ENCODE data around the gene ANKRD23. TPM values are rescaled to one million over a fixed set of nuclear protein-coding genes. Genes with fewer than 3 reads are reported as not detected.

ANKRD23 gene
- total and polyA plus RNA-seq, 12 donors: 0.96 to 40.0 (median 14.5) TPM

DNA sequence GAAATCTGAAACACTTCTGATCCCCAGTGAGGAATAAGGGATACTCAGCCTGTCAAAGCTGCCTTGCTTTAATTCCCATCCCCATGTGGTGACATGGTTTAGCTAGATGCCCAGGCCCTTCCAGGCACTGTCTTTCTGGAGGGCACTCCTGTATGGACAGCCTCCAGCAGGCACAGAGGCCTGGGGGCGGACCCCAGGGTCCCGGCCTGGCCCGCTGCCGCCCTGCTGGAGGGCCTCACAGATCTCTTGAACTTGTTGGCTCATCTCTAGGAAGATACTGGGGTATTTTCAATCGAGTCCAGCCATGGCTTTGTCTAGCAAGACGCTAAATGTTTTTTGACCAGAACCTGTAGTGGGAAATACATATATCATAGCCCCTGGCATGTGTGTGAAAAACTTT lies 48.7 kb downstream of the ANKRD23 start:
- Histone ChIP-seq H3K36me3 (peaks cover 0 to 34% (median 24%) of the 10 kb centered on the region in 9 donors), H3K27me3 (no peaks in the 10 kb centered on the region), H3K4me1 (peaks cover 0 to 20% (median 10%) of the 10 kb centered on the region in 9 donors), H3K9me3 (no peaks in the 10 kb centered on the region), H3K4me3 (no peak overlapping the region), H3K27ac (no peak overlapping the region)
- no peak for DNase-seq
- TF ChIP-seq, protein P1, sequence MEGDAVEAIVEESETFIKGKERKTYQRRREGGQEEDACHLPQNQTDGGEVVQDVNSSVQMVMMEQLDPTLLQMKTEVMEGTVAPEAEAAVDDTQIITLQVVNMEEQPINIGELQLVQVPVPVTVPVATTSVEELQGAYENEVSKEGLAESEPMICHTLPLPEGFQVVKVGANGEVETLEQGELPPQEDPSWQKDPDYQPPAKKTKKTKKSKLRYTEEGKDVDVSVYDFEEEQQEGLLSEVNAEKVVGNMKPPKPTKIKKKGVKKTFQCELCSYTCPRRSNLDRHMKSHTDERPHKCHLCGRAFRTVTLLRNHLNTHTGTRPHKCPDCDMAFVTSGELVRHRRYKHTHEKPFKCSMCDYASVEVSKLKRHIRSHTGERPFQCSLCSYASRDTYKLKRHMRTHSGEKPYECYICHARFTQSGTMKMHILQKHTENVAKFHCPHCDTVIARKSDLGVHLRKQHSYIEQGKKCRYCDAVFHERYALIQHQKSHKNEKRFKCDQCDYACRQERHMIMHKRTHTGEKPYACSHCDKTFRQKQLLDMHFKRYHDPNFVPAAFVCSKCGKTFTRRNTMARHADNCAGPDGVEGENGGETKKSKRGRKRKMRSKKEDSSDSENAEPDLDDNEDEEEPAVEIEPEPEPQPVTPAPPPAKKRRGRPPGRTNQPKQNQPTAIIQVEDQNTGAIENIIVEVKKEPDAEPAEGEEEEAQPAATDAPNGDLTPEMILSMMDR (IDR thresholded peaks at IDR 0.05): no peak
- ATAC-seq: no peak
- intact Hi-C loops (cut with DNase I): no loop called here
- 93 to 98% methylated on average over 6 of the region's 6 CpGs for WGBS, 2 donors

DNA sequence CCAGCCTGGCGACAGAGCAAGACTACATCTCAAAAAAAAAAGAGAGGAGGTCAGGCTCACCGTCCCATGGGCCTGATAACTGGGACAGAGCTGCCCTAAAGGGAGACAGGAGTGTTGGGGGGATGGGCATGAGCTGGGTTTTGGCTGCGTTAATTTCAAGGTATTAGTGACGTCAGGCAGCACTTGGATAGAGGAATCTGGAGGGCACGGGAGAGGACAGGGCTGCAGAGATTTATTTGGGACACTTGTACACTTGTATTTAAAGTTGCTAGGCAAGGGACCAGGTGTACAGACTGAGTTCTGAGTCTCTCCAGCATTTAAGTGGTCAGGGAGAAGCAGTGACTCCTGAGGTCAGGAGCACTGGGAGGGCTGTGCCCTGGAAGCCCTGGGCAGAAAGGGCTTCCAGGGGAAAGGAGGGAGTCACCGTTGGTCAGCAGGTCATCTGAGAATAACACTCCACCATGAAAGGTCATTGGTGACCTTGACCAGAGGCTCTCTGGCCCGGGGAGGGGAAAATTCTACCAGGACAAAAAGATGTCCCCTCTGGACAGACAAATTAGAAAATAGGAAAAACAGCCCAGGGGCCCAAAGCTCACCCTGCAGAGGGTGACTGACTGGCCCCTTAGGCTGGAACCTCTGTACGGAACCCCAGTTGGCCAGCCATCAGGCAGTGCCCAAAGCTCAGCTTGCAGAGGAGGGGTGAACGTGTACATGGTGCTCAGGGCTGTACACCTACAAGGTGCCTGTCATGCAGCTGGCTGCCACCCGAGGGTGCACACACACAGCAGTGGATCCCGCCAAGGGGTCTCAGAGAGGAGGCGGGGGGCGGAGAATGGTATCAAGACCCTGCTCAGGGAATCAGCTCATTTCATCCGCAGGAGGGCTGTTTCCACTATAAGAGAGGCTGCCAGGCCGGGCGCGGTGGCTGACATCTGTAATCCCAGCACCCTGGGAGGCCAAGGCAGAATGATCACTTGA lies 50.8 kb downstream of the ANKRD23 start:
- H3K27ac ChIP-seq: peak overlapping the region in 9 of 10 donors; percentile 23 to 86 (median 63)
- TF ChIP-seq, protein P1 (IDR thresholded peaks at IDR 0.05): no peak
- 73 to 77% methylated on average over 17 of the region's 17 CpGs for WGBS, 2 donors

DNA sequence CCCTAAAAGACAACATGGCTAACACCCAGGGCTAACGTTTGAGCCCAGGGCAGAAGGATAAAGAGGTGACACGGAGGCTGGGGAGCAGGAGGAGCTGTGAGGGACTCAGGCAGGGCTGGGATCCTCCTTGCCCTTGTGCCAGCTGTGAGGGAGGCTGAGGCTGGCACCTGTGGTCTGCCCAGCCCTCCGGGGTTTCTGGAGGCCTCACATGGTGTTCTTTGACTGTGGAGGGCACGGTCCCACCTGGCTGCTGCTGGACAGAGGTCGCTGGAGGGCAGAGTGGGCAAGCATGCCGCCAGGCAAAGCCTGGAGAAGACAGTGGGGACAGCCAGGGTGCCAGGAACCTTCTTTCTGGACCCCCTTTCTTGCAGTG lies 54.6 kb downstream of the ANKRD23 start:
- Histone ChIP-seq H3K4me1 (peaks cover 0 to 47% (median 26%) of the 10 kb centered on the region in 9 donors), H3K36me3 (no peaks in the 10 kb centered on the region), H3K27ac (peak overlapping the region; percentile 56 to 94 (median 86)), H3K4me3 (peak overlapping the region in 9 of 10 donors; percentile 16 to 51 (median 45)), H3K27me3 (no peaks in the 10 kb centered on the region), H3K9me3 (no peaks in the 10 kb centered on the region)
- DNase-seq (no peak), ATAC-seq (peak in 7 of 8 donors; percentile 5 to 31 (median 24))
- intact Hi-C loops (cut with DNase I): no loop called here
- 64 to 67% methylated on average over 6 of the region's 6 CpGs for WGBS, 2 donors
- TF ChIP-seq, protein P1 (IDR thresholded peaks at IDR 0.05): no peak

More for the DNA sequence above, 50.8 kb downstream of the ANKRD23 start:
- Histone ChIP-seq H3K27me3 (no peaks in the 10 kb centered on the region), H3K4me1 (peaks cover 0 to 31% (median 18%) of the 10 kb centered on the region in 9 donors), H3K4me3 (no peak overlapping the region), H3K36me3 (peaks cover 0 to 14% (median 11%) of the 10 kb centered on the region in 9 donors), H3K9me3 (no peaks in the 10 kb centered on the region)
- ATAC-seq (peak in 6 of 8 donors; percentile 48 to 75 (median 68)), DNase-seq (peak in 1 of 2 donors; percentile 45)
- intact Hi-C loops (cut with DNase I): no loop called here

DNA sequence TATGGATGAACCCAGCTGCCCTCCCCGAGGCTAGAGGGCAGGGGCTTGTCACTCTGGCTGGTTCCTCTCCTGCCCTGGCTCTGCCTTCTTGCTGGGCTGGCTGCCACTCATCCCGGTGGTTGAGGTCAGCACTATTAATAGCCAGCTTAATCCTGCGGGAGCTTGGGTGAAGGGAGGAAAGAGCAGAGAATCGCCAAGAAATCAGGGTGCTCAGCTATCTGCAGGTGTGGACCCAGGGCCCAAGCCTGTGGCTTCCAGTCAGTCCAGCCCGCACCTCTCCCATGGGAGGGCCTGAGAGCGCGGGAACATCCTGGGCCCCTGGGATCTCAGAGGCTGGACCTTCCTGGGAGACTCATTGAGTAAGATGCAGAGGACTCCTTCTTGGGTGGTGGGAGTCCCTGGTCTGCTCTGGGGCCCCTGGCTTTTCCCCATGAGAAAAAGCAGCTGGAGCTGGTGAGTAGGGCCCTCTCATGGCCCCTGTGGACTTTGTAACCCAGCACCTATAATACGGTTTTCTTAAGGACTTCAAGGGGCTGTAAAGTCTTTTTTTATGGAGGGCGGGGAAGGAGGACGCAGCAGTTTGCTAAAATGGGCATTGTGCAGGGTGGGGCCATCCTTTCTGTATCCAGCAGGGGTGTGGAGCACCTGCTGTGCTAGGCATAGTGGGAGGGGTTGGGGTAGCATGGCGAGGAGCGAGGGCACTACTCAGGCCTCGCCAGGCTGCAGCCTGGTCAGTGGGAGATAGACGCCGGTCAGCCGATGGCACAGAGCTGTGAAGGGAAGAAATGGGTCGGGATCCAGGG lies 55.2 kb downstream of the ANKRD23 start:
- Histone ChIP-seq H3K4me1 (peaks cover 0 to 44% (median 26%) of the 10 kb centered on the region in 9 donors), H3K27ac (peak overlapping the region; percentile 56 to 94 (median 86)), H3K9me3 (no peaks in the 10 kb centered on the region), H3K27me3 (no peaks in the 10 kb centered on the region), H3K4me3 (peak overlapping the region in 9 of 10 donors; percentile 16 to 51 (median 45)), H3K36me3 (no peaks in the 10 kb centered on the region)
- 36 to 57% methylated on average over 17 of the region's 17 CpGs for WGBS, 2 donors
- intact Hi-C loops (cut with DNase I): no loop called here
- DNase-seq (peak; percentile 70 to 78), ATAC-seq (peak; percentile 86 to 95 (median 90))
- TF ChIP-seq, protein P1 (IDR thresholded peaks at IDR 0.05): no peak
